Astrocyte (in vitro differentiated cells and primary cell): Measurements from ENCODE around the gene MGAT5.

ENCODE experiments used
- CTCF ChIP-seq: IDR thresholded peaks from 2 replicates; pipeline ENCODE4 v1.5.1; 2011; ENCODE audit warnings: low read depth, mild to moderate bottlenecking, inconsistent platforms, low read length, moderate library complexity; ENCODE audit not compliant: insufficient read depth
- EZH2 ChIP-seq: IDR thresholded peaks from 2 replicates; pipeline ENCODE4 v1.6.1; 2012; ENCODE audit warnings: mild to moderate bottlenecking, low read length, inconsistent platforms; ENCODE audit not compliant: insufficient read depth

DNA sequence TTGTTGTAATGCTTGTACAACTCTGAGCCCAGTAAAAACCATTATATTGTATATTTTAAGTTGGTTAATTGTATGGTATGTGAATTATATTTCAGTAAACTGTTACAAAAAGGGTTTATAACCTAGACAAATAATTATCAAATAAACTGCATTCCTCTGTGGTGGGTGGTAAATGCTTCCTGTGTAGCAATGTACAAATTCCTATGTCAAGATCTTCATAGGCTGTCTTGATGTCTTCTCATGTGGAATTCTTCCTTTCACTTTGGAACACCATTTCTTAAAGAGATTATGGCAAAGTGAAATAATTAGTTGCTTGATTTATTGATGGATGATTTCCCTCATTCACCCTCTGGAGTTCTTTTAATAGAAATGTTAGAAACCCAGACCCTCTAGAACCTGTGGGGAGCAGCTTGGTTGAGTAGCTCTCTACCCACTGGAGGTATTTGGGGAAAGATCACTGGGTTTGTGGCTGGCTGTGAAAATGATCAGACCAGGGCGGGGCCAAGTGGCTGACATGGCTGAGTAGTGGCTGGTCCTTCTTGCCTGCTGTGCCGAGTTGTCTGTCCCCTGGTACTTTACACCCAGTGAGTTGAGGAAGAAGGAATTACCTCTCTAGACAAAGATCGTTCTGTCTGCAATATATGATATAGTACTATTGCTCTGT, 22.4 kb upstream of the MGAT5 start:
- no peak for TF ChIP-seq CTCF
- no peak for TF ChIP-seq EZH2
